Astrocyte (in vitro differentiated cells and primary cell): ENCODE results near the gene CEACAM18. TPM values are rescaled to one million over a fixed set of nuclear protein-coding genes. Genes with fewer than 3 reads are reported as not detected.

ENCODE experiments used
- DNase-seq: peaks from one replicate; pipeline ENCODE4 v3.0.0-alpha.2; 2010; ENCODE audit warnings: low read depth
- FAIRE-seq: peaks from 2 replicates; lab custom pipeline; 2011; peaks lifted over from hg19 to GRCh38; lab: Jason Lieb, UNC
- H2AFZ ChIP-seq: 2 replicates; pipeline ENCODE4 v1.6.0; 2012; ENCODE audit warnings: low read depth, low read length, inconsistent platforms
- H3K27ac ChIP-seq: 2 replicates; pipeline ENCODE4 v1.5.1; 2011; ENCODE audit warnings: low read depth, low read length, inconsistent platforms
- H3K27me3 ChIP-seq: 2 replicates; pipeline ENCODE4 v1.6.0; 2011; ENCODE audit warnings: low read length, inconsistent platforms; ENCODE audit not compliant: insufficient read depth
- H3K36me3 ChIP-seq: 2 replicates; pipeline ENCODE4 v1.5.1; 2011; ENCODE audit warnings: low read length, inconsistent platforms; ENCODE audit not compliant: insufficient read depth
- H3K4me1 ChIP-seq: 2 replicates; pipeline ENCODE4 v1.5.1; 2011; ENCODE audit warnings: low read length, inconsistent platforms; ENCODE audit not compliant: insufficient read depth
- H3K4me2 ChIP-seq: 2 replicates; pipeline ENCODE4 v1.6.0; 2012; ENCODE audit warnings: low read length, inconsistent platforms
- H3K4me3 ChIP-seq: 2 replicates; pipeline ENCODE4 v1.5.1; 2011; ENCODE audit warnings: low read depth, mild to moderate bottlenecking, low read length, inconsistent platforms; ENCODE audit not compliant: insufficient read depth
- H3K79me2 ChIP-seq: 2 replicates; pipeline ENCODE4 v1.6.0; 2012; ENCODE audit warnings: mild to moderate bottlenecking, low read length, inconsistent platforms; ENCODE audit not compliant: insufficient read depth
- H3K9ac ChIP-seq: 2 replicates; pipeline ENCODE4 v1.6.0; 2012; ENCODE audit warnings: mild to moderate bottlenecking, low read length, inconsistent platforms
- H3K9me3 ChIP-seq: 2 replicates; pipeline ENCODE4 v1.5.1; 2012; ENCODE audit warnings: low read depth, mild to moderate bottlenecking, low read length, inconsistent platforms; ENCODE audit not compliant: insufficient read depth
- H4K20me1 ChIP-seq: 2 replicates; pipeline ENCODE4 v1.6.0; 2012; ENCODE audit warnings: low read length, inconsistent platforms; ENCODE audit not compliant: insufficient read depth
- H3K27ac Mint-ChIP-seq: one replicate; pipeline ENCODE4 v1.8.0; 2021; ENCODE audit warnings: mild to moderate bottlenecking, mixed read lengths; ENCODE audit not compliant: unreplicated experiment
- H3K27me3 Mint-ChIP-seq: one replicate; pipeline ENCODE4 v1.8.0; 2021; ENCODE audit warnings: low read depth, mixed read lengths; ENCODE audit not compliant: unreplicated experiment
- H3K36me3 Mint-ChIP-seq: one replicate; pipeline ENCODE4 v1.8.0; 2021; ENCODE audit warnings: low read depth, mixed read lengths; ENCODE audit not compliant: unreplicated experiment
- H3K4me1 Mint-ChIP-seq: one replicate; pipeline ENCODE4 v1.8.0; 2021; ENCODE audit warnings: low read depth, mixed read lengths; ENCODE audit not compliant: unreplicated experiment
- H3K4me3 Mint-ChIP-seq: one replicate; pipeline ENCODE4 v1.8.0; 2021; ENCODE audit warnings: mild to moderate bottlenecking, moderate library complexity, mixed read lengths; ENCODE audit not compliant: unreplicated experiment
- H3K9me3 Mint-ChIP-seq: one replicate; pipeline ENCODE4 v1.8.0; 2021; ENCODE audit warnings: mild to moderate bottlenecking, mixed read lengths; ENCODE audit not compliant: unreplicated experiment
- EZH2 ChIP-seq: IDR thresholded peaks from 2 replicates; pipeline ENCODE4 v1.6.1; 2012; ENCODE audit warnings: mild to moderate bottlenecking, low read length, inconsistent platforms; ENCODE audit not compliant: insufficient read depth
- total RNA-seq: library from RNA; stranded (reverse); gene quantifications from 2 replicates; pipeline ENCODE4 v1.2.1, GENCODE V29; 2021
- TF ChIP-seq, protein P1 (sequence below): IDR thresholded peaks from 2 replicates; pipeline ENCODE4 v1.5.1; 2011; ENCODE audit warnings: low read depth, mild to moderate bottlenecking, inconsistent platforms, low read length, moderate library complexity; ENCODE audit not compliant: insufficient read depth

Gene CEACAM18
- total RNA-seq, 1 donor from 2014 or later: not detected

GRCh38 chr19:51467864-51468544 lies 10.3 kb upstream of the CEACAM18 start:
- Mint-ChIP-seq H3K4me3 (no peak overlapping the region), H3K4me1 (no peaks in the 10 kb centered on the region), H3K9me3 (no peaks in the 10 kb centered on the region), H3K36me3 (no peaks in the 10 kb centered on the region), H3K27me3 (peaks cover 53% of the 10 kb centered on the region), H3K27ac (no peak overlapping the region)
- Histone ChIP-seq H3K9me3 (no peaks in the 10 kb centered on the region), H3K27ac (no peak overlapping the region), H3K36me3 (no peaks in the 10 kb centered on the region), H3K27me3 (no peaks in the 10 kb centered on the region), H4K20me1 (no peaks in the 10 kb centered on the region), H3K9ac (no peak overlapping the region), H2AFZ (no peak overlapping the region), H3K4me2 (no peak overlapping the region), H3K4me3 (no peak overlapping the region), H3K79me2 (no peaks in the 10 kb centered on the region), H3K4me1 (no peaks in the 10 kb centered on the region)
- TF ChIP-seq, protein P1, sequence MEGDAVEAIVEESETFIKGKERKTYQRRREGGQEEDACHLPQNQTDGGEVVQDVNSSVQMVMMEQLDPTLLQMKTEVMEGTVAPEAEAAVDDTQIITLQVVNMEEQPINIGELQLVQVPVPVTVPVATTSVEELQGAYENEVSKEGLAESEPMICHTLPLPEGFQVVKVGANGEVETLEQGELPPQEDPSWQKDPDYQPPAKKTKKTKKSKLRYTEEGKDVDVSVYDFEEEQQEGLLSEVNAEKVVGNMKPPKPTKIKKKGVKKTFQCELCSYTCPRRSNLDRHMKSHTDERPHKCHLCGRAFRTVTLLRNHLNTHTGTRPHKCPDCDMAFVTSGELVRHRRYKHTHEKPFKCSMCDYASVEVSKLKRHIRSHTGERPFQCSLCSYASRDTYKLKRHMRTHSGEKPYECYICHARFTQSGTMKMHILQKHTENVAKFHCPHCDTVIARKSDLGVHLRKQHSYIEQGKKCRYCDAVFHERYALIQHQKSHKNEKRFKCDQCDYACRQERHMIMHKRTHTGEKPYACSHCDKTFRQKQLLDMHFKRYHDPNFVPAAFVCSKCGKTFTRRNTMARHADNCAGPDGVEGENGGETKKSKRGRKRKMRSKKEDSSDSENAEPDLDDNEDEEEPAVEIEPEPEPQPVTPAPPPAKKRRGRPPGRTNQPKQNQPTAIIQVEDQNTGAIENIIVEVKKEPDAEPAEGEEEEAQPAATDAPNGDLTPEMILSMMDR: no peak
- no peak for TF ChIP-seq EZH2
- DNase-seq (no peak), FAIRE-seq (no peak)

GRCh38 chr19:51468545-51468920 lies 9.8 kb upstream of the CEACAM18 start:
- H3K27me3 Mint-ChIP-seq: peaks cover 53% of the 10 kb centered on the region
- no peak overlapping the region for H3K4me3 Mint-ChIP-seq
- H3K27ac ChIP-seq: no peak overlapping the region
- no peak overlapping the region for H3K9ac ChIP-seq
- no peaks in the 10 kb centered on the region for H4K20me1 ChIP-seq
- no peaks in the 10 kb centered on the region for H3K4me1 ChIP-seq
- FAIRE-seq: no peak
- no peak overlapping the region for H3K4me2 ChIP-seq
- H3K27me3 ChIP-seq: no peaks in the 10 kb centered on the region
- H2AFZ ChIP-seq: no peak overlapping the region
- no peaks in the 10 kb centered on the region for H3K9me3 ChIP-seq
- H3K36me3 Mint-ChIP-seq: no peaks in the 10 kb centered on the region
- H3K27ac Mint-ChIP-seq: no peak overlapping the region
- no peaks in the 10 kb centered on the region for H3K79me2 ChIP-seq
- no peak overlapping the region for H3K4me3 ChIP-seq
- H3K4me1 Mint-ChIP-seq: no peaks in the 10 kb centered on the region
- no peak for DNase-seq
- H3K36me3 ChIP-seq: no peaks in the 10 kb centered on the region
- H3K9me3 Mint-ChIP-seq: no peaks in the 10 kb centered on the region
- no peak for TF ChIP-seq EZH2
- TF ChIP-seq, protein P1: no peak

DNA sequence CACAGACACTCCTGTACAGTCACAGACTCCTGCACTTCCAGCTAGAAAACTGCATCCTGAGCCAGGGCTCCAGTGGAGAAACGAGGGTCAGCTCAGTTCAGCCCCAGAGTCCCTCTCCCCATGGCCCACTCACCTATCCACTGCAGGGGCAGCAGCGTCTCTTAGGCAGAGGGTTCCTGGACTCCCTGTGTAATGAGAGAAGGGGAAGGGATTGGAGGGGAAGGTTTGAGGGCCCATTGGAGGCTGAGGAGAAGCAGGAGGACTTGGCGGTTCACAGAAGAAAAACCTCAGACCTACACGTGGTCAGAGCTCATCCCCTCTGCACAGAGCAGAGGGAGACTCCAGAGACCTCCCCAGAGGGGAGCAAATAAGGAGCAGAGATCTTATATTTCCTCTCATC lies 9.2 kb upstream of the CEACAM18 start:
- Histone ChIP-seq H3K4me1 (no peaks in the 10 kb centered on the region), H3K27ac (no peak overlapping the region), H2AFZ (no peak overlapping the region), H3K36me3 (no peaks in the 10 kb centered on the region), H3K9me3 (no peaks in the 10 kb centered on the region), H4K20me1 (no peaks in the 10 kb centered on the region), H3K4me2 (no peak overlapping the region), H3K4me3 (no peak overlapping the region), H3K27me3 (no peaks in the 10 kb centered on the region), H3K79me2 (no peaks in the 10 kb centered on the region), H3K9ac (no peak overlapping the region)
- Mint-ChIP-seq H3K4me1 (no peaks in the 10 kb centered on the region), H3K27ac (no peak overlapping the region), H3K9me3 (no peaks in the 10 kb centered on the region), H3K4me3 (no peak overlapping the region), H3K27me3 (peaks cover 57% of the 10 kb centered on the region), H3K36me3 (no peaks in the 10 kb centered on the region)
- TF ChIP-seq, protein P1: no peak
- no peak for TF ChIP-seq EZH2
- no peak for FAIRE-seq
- DNase-seq: no peak
